ENCODE data around the gene NECTIN3.

NECTIN3 gene

DNA sequence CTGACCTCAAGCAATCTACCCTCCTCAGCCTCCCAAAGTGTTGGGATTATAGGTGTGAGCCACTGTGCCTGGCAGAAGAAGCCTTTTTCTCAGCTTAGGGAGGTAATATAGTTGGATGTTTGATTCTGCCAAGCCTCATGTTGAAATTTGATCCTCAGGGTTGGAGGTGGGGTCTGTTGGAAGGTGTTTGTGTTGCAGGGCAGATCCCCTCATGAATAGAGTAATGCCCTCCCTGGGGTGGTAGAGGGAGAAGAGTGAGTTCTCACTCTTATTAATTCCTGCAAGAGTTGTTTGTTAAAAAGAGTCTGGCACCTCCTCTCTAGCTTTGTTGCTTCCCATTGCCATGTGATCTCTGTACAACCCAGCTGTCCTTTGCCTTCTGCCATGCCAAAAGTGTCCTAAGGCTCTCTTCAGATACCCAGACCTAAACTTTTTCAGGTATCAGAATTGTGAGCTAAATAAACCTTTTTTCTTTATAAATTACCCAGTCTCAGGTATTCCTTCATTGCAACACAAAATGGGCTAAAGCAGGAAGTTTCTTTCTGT is 16.4 kb downstream of the NECTIN3 start:
- no peak for DNase-seq

DNA sequence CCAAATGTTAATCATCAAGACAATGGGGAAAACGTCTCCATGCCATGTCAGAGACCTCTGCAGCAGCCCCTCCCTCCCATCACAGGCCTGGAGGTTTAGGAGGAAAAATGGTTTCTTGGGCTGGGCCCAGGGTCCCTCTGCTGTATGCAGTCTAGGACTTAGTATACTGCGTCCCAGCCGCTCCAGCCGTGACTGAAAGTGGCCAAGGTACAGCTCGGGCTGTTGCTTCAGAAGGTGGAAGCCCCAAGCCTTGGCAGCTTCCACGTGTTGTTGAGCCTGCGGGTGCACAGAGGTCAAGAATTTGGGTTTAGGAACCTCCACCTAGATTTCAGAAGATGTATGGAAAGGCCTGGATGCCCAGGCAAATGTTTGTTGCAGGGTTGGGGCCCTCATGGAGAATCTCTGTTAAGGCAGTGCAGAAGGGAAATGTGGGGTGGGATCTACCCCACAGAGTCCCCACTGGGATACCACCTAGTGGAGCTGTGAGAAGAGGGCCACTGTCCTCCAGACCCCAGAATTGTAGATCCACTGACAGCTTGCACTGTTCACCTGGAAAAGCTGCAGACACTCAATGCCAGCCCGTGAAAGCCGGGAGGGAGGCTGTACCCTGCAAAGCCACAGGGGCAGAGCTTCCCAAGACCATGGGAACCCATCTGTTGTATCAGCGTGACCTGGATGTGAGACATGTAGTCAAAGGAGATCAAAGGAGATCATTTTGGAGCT is 25.0 kb downstream of the NECTIN3 start:
- DNase-seq: no peak

DNA sequence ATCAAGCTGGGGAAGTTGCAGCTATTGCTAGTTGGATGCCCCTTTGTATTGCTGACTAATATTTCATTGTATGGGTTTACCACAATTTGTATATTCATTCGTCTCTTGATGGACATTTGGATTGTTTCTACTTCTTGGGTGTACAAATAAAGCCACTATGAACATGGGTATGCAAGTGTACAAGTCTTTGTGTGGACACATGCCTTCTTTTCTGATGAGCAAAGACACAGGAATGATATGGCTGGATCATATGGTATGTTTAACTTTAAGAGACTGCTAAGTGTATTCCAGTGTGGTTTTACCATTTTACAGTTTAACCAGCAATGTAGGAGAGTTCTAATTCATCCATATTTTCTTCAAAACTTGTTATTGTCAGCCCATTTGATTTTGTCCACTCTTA is 32.2 kb downstream of the NECTIN3 start:
- no peak for DNase-seq

DNA sequence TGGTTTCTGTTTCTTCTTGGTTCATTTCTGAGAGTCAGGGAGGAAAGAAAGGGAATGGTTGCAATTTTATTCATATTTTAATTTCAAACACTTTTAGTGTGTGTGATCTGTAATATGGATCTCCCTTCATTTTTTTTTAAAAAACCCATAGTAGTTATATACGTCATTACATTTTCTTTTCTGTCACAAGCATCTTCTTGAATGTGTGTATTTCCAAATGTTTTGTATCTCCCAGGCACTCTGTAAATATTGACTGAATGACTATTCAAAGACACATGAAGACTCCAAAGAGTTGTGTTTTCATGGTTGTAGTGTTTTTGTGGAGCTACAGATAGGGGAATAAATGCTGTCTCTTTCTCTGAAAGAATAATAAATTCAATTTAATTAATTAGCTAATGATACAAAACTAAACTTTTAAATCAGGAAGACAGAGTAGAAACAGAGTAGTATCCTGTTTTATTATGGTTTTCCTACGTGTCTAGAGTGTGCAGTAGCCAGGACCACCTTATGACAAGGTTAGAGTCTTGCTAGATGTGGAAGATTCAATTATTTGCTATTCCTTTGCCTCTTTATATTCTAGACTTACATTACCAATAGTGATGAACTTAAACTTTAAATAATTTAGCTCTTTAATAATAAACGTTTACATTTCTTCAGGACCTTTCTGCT is 35.5 kb downstream of the NECTIN3 start:
- DNase-seq: no peak

DNA sequence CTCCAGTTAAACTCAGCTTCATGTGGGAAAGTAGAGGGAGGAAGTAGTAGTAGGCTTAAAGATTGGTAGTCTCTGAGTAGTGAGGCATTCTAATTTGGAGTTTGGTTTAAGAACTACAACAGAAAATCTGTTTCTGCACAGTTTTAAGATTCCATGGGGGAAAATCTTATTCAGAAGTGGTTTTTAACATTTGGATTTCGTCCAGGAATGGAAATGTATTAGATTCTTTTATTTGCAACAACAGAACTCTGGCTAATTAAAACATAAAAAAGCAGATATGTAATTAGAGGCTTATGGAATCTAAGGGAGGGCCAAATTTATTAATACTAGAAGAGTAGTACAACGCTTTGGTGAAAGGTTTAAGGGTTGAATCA is 36.0 kb downstream of the NECTIN3 start:
- DNase-seq: no peak

DNA sequence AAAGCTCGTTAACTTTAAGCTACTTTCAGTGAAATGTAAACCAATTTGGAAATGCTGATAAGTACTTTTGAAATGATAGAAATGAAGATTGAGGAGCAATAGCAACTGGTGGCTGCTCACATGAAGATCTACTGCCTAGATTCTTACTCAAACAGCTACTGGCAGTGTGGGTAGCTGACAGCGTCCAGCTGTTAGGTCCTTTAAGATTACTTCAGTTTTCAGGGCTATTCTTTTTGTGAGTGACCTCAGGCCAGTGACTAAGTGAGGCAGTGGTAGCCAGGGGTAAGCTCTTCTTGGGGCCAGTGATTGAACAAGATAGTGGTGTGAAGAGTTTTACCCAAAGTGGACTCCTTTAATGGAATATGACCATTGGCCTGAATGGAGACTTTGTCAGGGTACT is 41.3 kb downstream of the NECTIN3 start:
- DNase-seq: no peak

DNA sequence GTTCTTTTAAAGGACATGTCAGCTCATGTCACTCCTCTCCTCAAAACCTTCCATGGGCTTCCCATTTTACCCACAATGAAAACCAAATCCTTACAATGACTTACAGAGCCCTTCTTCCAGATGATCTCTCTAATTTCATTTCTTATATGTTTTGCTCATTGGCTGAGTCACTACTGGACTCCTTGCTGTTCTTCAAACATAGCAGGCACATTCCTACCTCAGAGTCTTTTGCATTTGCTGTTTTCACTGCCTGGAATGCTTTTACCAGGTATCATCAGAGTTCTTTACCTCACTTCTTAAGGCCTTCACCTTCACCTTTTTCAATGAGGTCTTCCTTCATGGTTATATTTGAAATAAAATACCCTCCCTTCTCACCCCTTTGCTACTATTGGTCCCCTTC is 57.3 kb downstream of the NECTIN3 start:
- DNase-seq: no peak

DNA sequence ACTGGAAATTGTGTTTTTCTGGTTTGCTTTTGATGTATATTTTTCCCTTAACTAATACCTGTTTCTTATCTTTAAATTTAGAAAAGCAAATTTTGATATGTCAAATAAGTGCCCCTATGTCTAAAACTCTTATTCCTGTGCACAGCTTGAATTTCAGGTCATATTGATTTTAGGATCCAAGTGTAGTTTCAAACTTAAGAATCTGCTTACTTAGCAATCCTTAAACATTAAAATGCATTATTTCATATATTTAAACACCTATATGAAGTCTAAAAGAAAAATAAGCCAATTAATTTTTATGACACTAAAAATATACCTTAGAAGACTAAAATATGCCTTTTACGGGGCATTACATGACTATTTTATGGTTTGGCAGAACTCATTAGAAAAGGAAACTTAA is 59.2 kb downstream of the NECTIN3 start:
- DNase-seq: no peak

DNA sequence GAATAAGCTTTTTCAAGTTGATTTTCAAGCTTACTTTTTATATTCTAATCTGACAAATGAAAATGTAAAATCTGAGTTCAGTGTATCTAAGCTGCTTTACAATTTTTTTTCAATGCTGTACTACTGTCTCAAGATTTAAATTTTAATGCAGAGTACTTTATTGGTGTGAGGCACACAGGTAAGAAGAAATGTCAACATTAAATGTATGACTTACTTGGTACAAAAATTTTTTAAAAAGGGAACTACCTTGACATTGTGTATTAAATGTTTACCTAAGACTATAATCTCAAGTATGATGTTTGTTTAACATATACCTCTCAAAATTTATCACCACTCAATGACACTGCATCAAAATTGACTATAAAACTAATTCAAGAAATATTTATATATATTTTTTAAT is 62.7 kb downstream of the NECTIN3 start:
- no peak for DNase-seq

DNA sequence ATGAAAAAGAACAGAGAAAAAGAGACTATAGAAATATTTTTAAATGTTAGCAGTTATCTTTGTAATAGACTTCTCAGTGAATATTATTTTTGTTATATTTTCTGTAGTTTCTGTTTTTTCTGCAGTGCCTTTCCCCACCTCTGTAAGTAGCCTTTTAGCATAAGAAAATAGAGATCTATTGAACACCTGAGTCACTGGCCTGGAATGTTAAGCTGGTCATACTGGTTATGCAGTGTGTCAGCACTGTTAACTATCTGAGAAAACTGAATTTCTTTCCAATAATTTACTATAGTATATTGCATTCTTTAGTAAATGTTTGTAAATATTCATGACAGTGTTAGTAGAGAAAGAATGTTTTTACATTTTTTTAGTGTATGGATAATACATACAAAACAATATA is 79.8 kb downstream of the NECTIN3 start:
- no peak for DNase-seq

DNA sequence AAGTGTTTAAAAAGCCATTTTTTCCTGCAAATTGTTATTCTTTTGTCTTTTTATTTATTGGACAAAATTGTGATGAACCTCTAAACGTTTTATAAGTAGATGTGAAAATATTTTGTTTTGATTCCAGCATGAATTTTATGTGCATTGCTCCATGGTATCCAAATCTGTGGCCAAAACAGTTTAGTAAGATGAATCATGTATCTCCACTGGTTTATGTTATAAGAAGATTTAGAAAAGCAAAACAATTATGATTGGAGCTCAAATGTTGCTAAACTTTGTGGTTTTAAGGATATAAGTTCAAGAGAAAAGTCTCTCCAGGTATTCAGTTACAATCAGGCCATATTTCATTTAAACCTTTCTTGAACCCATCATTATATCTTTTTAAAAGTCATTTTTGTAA is 80.9 kb downstream of the NECTIN3 start:
- DNase-seq: no peak

DNA sequence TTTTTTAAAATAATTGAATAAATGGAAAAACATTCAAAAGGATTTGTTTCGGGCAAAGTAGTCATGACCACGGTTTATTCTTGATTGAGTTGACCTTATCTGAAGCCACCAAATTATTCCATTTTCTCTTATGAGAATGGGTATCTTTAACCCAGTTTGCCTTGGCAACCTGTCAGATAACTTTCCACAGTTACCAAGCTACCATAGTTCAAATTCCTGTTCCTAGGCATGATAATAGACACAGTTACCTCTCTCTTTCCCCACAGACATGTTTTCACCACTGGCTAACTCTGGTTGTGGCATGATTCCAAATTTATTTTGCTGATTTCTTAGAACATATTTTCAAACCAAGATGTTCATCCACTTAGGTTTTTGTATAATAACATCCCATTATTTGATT is 84.9 kb downstream of the NECTIN3 start:
- no peak for DNase-seq

DNA sequence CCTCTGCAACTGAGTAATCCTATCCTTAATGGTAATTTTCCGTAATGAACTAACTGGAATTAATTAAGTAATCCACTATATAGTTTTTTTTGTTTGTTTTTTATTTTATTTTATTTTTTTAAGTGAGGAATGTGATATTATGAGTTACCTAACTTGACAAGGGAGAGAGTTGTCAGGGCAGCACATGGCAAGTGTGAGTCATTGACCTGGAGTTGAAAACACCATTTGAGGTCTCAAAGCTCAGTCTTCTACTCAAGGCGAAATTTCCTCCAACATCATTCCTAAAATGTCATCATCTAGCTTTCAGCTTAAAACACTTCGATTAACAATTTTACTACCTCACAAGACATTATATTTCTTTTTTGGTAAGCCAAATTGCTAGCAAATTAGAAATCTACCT is 87.8 kb downstream of the NECTIN3 start:
- DNase-seq: no peak

DNA sequence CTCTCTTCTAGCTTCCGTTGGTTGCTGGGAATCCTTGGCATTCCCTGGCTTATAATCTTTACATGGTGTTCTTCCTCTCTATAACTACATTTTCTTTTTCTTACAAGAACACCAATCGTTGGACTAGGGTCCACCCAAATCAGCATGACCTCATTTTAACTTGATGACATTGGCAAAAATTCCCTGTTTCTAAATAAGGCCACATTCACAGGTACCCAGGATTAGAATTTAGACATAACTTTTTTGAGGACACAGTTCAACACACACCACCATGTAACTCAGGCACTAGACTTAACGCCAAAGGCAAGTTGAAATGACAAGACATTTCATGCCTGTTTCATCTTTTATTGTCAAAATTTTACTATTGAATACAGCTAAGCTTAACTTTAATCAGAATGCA is 93.0 kb downstream of the NECTIN3 start:
- no peak for DNase-seq

DNA sequence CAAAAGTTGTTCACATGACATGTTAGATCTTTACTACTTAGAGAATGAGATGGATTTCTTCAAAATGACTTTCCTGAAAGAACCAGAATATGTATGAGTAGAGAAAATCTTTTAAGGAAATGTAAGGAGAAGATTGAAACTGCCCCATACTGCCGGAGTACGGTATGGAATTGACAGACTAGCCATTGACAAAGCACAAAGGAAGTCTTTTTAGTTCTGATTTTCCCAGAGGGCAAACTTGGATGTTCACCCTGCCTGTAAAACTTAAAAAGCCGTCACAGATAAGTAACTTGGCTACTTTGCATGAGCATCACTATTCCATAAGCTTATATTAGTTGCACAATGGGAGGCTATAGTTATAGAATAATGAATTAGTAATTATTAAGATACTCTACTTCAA is 93.8 kb downstream of the NECTIN3 start:
- no peak for DNase-seq

DNA sequence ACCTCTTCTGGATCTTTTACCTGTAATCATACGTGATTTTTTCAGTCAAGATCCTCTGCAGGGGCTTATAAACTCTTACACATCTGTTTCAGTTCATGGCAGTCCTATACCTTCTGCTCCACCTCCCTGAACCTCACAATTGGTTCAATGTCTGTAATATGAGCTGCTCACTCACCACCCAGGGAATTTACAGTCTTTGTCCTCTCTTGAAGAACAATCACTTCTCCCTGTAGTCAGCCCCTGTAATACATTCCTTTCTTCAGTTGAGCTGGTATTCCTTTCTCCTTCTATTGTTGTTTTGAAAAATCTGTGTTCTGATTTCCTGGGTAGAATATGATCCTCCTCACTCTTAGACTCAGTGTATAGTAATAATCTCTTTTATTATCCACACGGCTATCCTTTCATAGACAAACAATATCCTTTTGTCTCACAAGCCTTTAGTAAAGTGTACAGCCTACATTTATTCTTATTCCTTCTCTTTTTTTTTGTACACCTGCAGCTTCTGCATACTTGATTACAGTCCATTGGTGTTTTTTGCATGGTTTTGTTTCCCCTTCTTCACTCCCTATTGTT is 101.8 kb downstream of the NECTIN3 start:
- no peak for DNase-seq

DNA sequence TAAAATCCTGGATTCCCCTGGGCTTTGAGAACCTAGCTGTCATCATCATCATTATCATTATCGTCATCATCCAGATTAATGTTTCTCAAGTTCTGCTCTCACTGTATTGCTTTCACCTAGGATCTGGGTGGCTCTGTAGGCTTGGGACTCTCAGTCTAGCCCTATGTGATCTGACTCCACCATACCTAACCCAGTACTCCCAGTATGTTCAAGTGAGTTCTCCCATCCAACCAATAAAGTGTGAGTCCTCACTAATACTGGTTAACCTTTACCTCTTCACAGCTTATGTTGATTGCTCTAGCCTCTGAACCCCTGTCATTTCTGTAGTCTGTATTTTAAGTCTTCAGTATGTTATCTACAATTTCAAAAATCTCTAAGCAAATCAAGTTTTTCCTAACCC is 102.3 kb downstream of the NECTIN3 start:
- no peak for DNase-seq

DNA sequence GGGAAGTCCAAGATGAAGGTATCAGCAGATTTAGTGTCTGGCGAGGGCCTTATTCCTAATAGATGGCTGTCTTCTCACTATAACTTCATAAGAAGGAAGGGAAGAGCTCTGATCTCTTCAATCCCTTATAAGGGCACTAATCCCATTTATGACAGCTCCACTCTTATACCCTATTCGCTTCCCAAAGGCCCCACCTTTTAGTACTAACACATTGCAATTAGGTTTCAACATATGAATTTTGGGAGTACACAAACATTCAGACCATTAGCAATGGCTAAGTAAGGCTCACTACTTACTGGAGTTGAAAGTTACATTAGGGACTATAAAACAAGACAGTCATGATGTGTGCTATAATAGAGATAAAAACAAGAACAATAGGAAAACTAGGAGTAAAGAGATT is 118.9 kb downstream of the NECTIN3 start:
- no peak for DNase-seq

DNA sequence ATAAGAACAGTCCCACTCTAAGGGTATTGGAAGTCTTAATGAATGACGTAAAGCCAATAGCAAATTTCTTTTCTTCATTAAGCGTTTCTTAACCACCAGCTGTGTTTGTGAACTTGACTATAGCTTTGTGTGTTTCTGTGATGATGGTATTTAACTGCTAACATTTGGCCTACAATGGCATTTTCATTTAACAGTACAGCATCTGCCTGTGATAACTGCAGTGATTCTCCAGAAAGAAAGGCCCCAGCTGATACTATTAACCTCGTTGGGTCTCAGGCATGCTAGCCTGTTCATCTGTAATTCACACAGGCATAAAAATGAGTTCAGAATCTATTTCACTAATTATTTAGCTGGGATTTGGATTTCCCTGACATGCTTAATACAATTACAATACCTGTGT is 121.9 kb downstream of the NECTIN3 start:
- no peak for DNase-seq

DNA sequence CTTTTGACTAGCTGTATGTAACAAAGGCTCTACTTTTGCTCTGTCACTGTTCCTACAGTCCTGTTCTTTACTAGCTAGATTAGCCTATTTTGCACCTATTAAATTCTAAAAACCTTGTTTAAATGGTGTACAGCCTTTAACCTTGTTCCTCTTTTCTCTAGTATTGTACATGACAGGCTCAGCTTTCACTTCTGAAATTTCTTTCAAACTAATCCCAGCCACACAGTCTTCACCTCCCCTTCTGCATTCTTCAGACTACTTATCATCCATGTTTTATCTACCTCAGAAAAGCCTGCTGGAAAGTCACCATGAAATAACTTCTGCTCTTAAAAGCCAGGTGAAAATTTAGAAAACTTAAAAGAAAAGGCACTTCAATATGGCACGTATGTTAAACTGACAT is 122.4 kb downstream of the NECTIN3 start:
- no peak for DNase-seq

DNA sequence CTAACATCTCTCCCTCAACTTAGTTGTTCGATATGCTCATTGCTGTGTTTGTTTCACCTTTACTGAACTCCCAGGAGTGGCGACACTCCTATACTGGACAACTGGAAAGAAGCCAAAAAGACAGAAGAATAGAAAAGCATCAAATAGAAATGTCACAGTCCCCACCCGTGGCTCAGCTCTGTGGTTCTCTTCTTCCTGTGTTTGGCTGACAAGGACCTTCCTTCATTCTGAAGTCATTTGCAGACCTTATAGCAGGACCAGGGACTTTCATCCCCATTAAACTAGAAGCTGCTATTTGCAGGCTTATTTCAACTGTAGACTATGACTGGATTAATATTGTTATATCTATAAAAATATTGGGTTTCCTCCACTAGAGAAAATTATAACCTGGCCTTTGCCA is 125.9 kb downstream of the NECTIN3 start:
- DNase-seq: no peak

DNA sequence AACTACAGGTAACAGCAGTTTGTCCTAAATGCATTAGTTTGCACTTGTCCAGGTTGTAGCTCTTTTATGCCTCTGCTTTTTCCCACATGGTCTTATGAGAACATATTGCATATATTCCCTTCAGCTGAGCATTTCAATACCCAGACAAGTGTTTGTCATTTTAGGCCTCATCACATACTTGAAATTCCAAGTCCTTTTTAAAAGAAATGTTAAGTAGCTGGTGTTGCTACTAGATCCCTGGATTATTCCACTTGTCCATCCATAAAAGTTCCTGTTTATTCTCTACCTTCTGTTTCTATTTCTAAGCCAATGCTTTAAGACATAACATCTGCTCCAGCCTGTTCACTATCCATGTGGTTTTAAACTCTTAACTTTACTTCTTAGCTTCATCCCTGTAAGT is 128.4 kb downstream of the NECTIN3 start:
- DNase-seq: no peak

DNA sequence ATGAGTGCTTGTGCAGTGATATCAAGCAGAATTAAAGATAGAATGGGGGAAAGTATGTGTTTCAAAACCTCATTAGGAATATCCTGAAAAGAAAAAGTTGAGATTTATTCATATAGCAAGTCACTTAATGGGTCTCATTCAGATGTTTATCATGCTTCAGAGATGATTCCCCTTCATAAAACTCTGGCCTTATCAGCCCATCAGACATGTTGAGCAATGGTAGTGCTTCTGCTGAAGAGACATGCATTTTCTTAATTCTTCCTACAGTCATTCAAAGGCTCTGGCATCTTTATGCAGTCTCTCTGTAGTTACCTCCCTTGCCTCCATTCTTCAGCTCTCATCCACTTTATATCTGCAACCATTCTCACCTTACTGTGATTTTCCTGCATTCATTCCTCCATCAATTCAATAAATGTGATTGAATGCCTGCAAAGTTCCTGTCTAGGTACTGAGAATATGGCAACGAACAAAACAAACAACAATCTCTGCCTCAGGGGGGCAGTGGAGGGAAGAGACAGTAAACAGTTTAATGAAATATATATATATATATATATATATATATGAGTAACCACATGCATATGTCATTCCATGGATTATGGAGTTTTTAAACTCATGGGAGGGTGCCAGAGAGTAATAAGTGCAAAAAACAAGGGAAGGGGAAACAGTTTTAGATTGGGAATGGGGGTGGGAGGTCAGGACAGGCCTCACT is 138.5 kb downstream of the NECTIN3 start:
- no peak for DNase-seq

Data from RPMI8226 (cell line).